K562 (cell line): ENCODE data around the gene PDE11A. TPM values are rescaled to one million over a fixed set of nuclear protein-coding genes. Genes with fewer than 3 reads are reported as not detected.
A peak's percentile ranks its signal among the peaks of the same experiment; 100 is the strongest.

Experiments used
- BCOR ChIP-seq: fragments of 450-650 bp; IDR thresholded peaks from 2 replicates; pipeline ENCODE4 v1.6.1; 2016
- CHAMP1 ChIP-seq: fragments of 450-650 bp; IDR thresholded peaks from 2 replicates; pipeline ENCODE4 v1.6.1; 2016; ENCODE audit warnings: mild to moderate bottlenecking
- DMBX1 ChIP-seq: fragments of 250-450 bp; sonication (Bioruptor Pico); IDR thresholded peaks from 2 replicates; pipeline ENCODE4 v1.8.0; 2022; ENCODE audit warnings: inconsistent platforms, mild to moderate bottlenecking, moderate library complexity, borderline replicate concordance
- JUN ChIP-seq, 2 experiments: sonication (generic) in 1 of 2; formaldehyde crosslinking in 1 of 2; IDR thresholded peaks; 2 replicates each; pipeline versions ENCODE4 v1.6.1 to v1.8.0; 2012 to 2022; ENCODE audit warnings: borderline replicate concordance in 2 of 2, mild to moderate bottlenecking in 2 of 2, improper control_type of control experiment in 1 of 2, low read depth in 1 of 2, low read length in 1 of 2, missing genetic modification reagents in 1 of 2
- JUND ChIP-seq, 2 experiments: IDR thresholded peaks; 2 replicates in 1 of 2; 3 replicates in 1 of 2; pipeline ENCODE4 v1.6.1; 2011; ENCODE audit warnings: borderline replicate concordance in 2 of 2, low read depth in 2 of 2, low read length in 2 of 2, improper control_type of control experiment in 1 of 2, missing biosample characterization in 1 of 2, missing genetic modification characterization in 1 of 2, missing genetic modification reagents in 1 of 2
- KLF16 ChIP-seq: IDR thresholded peaks from 2 replicates; pipeline ENCODE4 v1.6.1; 2016; ENCODE audit warnings: antibody characterized with exemption
- LARP7 ChIP-seq: fragments of 450-650 bp; IDR thresholded peaks from 2 replicates; pipeline ENCODE4 v1.6.1; 2016
- MAFK ChIP-seq: IDR thresholded peaks from 2 replicates; pipeline ENCODE4 v1.6.1; 2011; ENCODE audit warnings: low read length, improper control_type of control experiment
- MECOM ChIP-seq: fragments of 250-450 bp; sonication (Bioruptor Pico); IDR thresholded peaks from 2 replicates; pipeline ENCODE4 v1.8.0; 2022; ENCODE audit warnings: inconsistent platforms
- MEF2D ChIP-seq: conservative IDR thresholded peaks from 2 replicates; pipeline ENCODE4 v1.6.1; 2016; ENCODE audit warnings: low read depth, missing genetic modification characterization, missing compliant biosample characterization
- NFIX ChIP-seq: fragments of 250-450 bp; sonication (Bioruptor Pico); IDR thresholded peaks from 2 replicates; pipeline ENCODE4 v1.4.0; 2020; ENCODE audit warnings: low read depth, mild to moderate bottlenecking, moderate library complexity
- RBM39 ChIP-seq: fragments of 200-400 bp; formaldehyde crosslinking; optimal IDR thresholded peaks from 2 replicates; pipeline ENCODE3; 2018; ENCODE audit warnings: low read depth, low read length
- TEAD2 ChIP-seq: fragments of 450-650 bp; IDR thresholded peaks from 2 replicates; pipeline ENCODE4 v1.6.1; 2016; ENCODE audit warnings: missing genetic modification characterization, control low read depth, missing compliant biosample characterization
- ZBTB34 ChIP-seq: fragments of 250-450 bp; sonication (Bioruptor Pico); IDR thresholded peaks from 2 replicates; pipeline ENCODE4 v1.8.0; 2021; ENCODE audit warnings: mild to moderate bottlenecking, moderate library complexity
- ZC3H11A ChIP-seq: IDR thresholded peaks from 2 replicates; pipeline ENCODE4 v1.6.1; 2012; ENCODE audit warnings: low read depth, low read length, improper control_type of control experiment
- ZNF239 ChIP-seq: fragments of 250-450 bp; sonication (Bioruptor Pico); IDR thresholded peaks from 2 replicates; pipeline ENCODE4 v1.4.0; 2020; ENCODE audit warnings: mild to moderate bottlenecking
- ZNF280A ChIP-seq: fragments of 450-650 bp; IDR thresholded peaks from 2 replicates; pipeline ENCODE4 v1.6.1; 2018; ENCODE audit warnings: mild to moderate bottlenecking, low read depth; ENCODE audit not compliant: partially characterized antibody
- ZNF449 ChIP-seq: fragments of 250-450 bp; sonication (Bioruptor Pico); IDR thresholded peaks from 2 replicates; pipeline ENCODE4 v1.8.0; 2022; ENCODE audit warnings: moderate library complexity, mild to moderate bottlenecking, inconsistent platforms
- polyA plus RNA-seq, 8 experiments: library from polyadenylated mRNA; depleted of rRNA in 4 of 8; stranded (reverse) in 5 of 8; unstranded in 3 of 8; fragments of >200 nt; fragmentation: Nextera tagmentation in 2 of 8; fragmentation: Illumina TruSeq in 1 of 8; extraction: Ambion mirVana in 2 of 8; extraction: Trizol in 1 of 8; gene quantifications; 2 replicates each; pipeline versions ENCODE4 v1.2.1 to v1.2.3, GENCODE V29; 2011 to 2014; ENCODE audit warnings: inconsistent platforms in 1 of 8, missing spikeins in 1 of 8
- total RNA-seq, 7 experiments: library from RNA; depleted of rRNA in 6 of 7; stranded (reverse); fragments of >200 nt in 6 of 7; fragmentation: Illumina TruSeq in 2 of 7; extraction: Trizol in 2 of 7; gene quantifications; 2 replicates each; pipeline versions ENCODE4 v1.2.1 to v1.2.3, GENCODE V29; 2011 to 2021; ENCODE audit warnings: low replicate concordance in 1 of 7

Gene PDE11A
- total and polyA plus RNA-seq, 9 of the 15 experiments (the other 6 are each of a cell fraction or from before 2014, with no cell fraction given), result 3.2 to 22.1 (median 5.7) TPM

GRCh38 chr2:177738461-177739235, 333.9 kb downstream of the PDE11A start (continued):
- no peak for TF ChIP-seq NFIX
- TF ChIP-seq ZNF449 (CRISPR knock-in tag), result no peak
- TF ChIP-seq ZBTB34 (CRISPR knock-in tag), result 0 out of 2 replicates have a peak, but pooled peaks have one; percentile 13
- TF ChIP-seq CHAMP1, result no peak
- TF ChIP-seq MECOM (CRISPR knock-in tag), result peak; percentile 40; the same call in 1 of the 2 replicates
- TF ChIP-seq ZC3H11A, result no peak
- no peak for TF ChIP-seq LARP7
- TF ChIP-seq TEAD2 (tag), result peak; percentile 35; the same call in 1 of the 2 replicates
- peak; percentile 41 for TF ChIP-seq MEF2D (tag)
- TF ChIP-seq RBM39, result no peak
- no peak for TF ChIP-seq KLF16
- TF ChIP-seq JUND (IDR thresholded peaks at IDR 0.05; ENCODE audit: borderline replicate concordance, low read depth, low read length), result no peak
- peak; percentile 75; the same call in 2 of the 3 replicates for TF ChIP-seq JUND (tag; IDR thresholded peaks at IDR 0.05; ENCODE audit: borderline replicate concordance, low read depth, low read length)
- TF ChIP-seq MAFK, result peak; percentile 78; the same call in 1 of the 2 replicates
- TF ChIP-seq BCOR, result no peak
- no peak for TF ChIP-seq JUN (IDR thresholded peaks at IDR 0.05; ENCODE audit: borderline replicate concordance, low read depth, low read length)
- no peak for TF ChIP-seq JUN (CRISPR knock-in tag; IDR thresholded peaks at IDR 0.05; ENCODE audit: borderline replicate concordance)
- peak; percentile 4; the same call in 1 of the 2 replicates for TF ChIP-seq ZNF239 (CRISPR knock-in tag)
- TF ChIP-seq ZNF280A, result no peak
- TF ChIP-seq DMBX1, result 0 out of 2 replicates have a peak, but pooled peaks have one; percentile 17
